HCT116 (cell line): Measurements from ENCODE around the gene ACVR1. TPM values are rescaled to one million over a fixed set of nuclear protein-coding genes. Genes with fewer than 3 reads are reported as not detected.
"Not testable (repeated sequence)": the region's sequence is repeated elsewhere in the genome, so short reads cannot be mapped to it uniquely, and the experiment has no call there.

Experiments
- ATAC-seq: fragments of 200-7000 bp; cut with Tn5 transposase; 2 replicates; pipeline ENCODE4 v1.9.1; 2020; ENCODE audit warnings: mild to moderate bottlenecking, moderate library complexity
- BruUV-seq: library from RNA; stranded (reverse); fragments of 400-500 nt; replicated peaks from 2 replicates; lab custom pipeline; 2021; lab: Mats Ljungman, UMichigan
- CTCF ChIA-PET: fragments of 300-600 bp; sonication (Branson Sonifier 250); formaldehyde crosslinking; loops from one replicate; lab custom pipeline; 2021; ENCODE audit warnings: antibody characterized with exemption; lab: Charles Lee
- POLR2A ChIA-PET: fragments of 300-600, 350-600 bp; sonication (Branson Sonifier 250); formaldehyde crosslinking; loops from one replicate; lab custom pipeline; 2021; ENCODE audit warnings: antibody characterized with exemption; lab: Charles Lee
- RAD21 ChIA-PET, 2 experiments: fragments of 300-600 bp; sonication (Branson Sonifier 250); formaldehyde crosslinking; loops; one replicate each; lab custom pipeline; 2023; ENCODE audit warnings: low total read pairs in 2 of 2; ENCODE audit not compliant: uncharacterized antibody in 2 of 2, unreplicated experiment in 2 of 2, low non-redundant PET in 1 of 2; lab: Charles Lee
- DNase-seq: peaks from one replicate; pipeline ENCODE4 v3.0.0-alpha.2; 2010; ENCODE audit warnings: low read depth, low spot score
- H2AFZ ChIP-seq: fragments of 200-600 bp; shearing (Covaris generic), sonication (generic); 2 replicates; pipeline ENCODE4 v1.6.1; 2017; ENCODE audit warnings: low read depth, mixed run types, mixed read lengths, antibody characterized with exemption, low read length; ENCODE audit not compliant: poor library complexity, severe bottlenecking
- H3K27ac ChIP-seq: 2 replicates; pipeline ENCODE4 v1.5.1; 2012; ENCODE audit warnings: low read depth, low read length
- H3K27me3 ChIP-seq: fragments of 200-600 bp; sonication (generic); 2 replicates; pipeline ENCODE4 v1.6.1; 2016; ENCODE audit warnings: mixed run types, low read length, mixed read lengths; ENCODE audit not compliant: insufficient read depth
- H3K36me3 ChIP-seq, 2 experiments: fragments of 200-500 bp in 1 of 2; fragments of 200-600 bp in 1 of 2; sonication (Bioruptor generic) in 1 of 2; sonication (generic) in 1 of 2; 2 replicates each; pipeline versions ENCODE4 v1.5.1 to v1.6.1; 2014 to 2016; ENCODE audit warnings: low read length in 2 of 2, inconsistent platforms in 1 of 2, mixed read lengths in 1 of 2, mixed run types in 1 of 2; ENCODE audit not compliant: insufficient read depth in 2 of 2, control insufficient read depth in 1 of 2
- H3K4me1 ChIP-seq, 2 experiments: fragments of 200-600 bp in 1 of 2; sonication (generic) in 1 of 2; 2 replicates each; pipeline versions ENCODE4 v1.5.1 to v1.6.1; 2012 to 2017; ENCODE audit warnings: low read length in 2 of 2, inconsistent platforms in 1 of 2, mild to moderate bottlenecking in 1 of 2, mixed read lengths in 1 of 2, mixed run types in 1 of 2, moderate library complexity in 1 of 2; ENCODE audit not compliant: insufficient read depth in 2 of 2, control insufficient read depth in 1 of 2
- H3K4me2 ChIP-seq: fragments of 200-600 bp; sonication (generic); 2 replicates; pipeline ENCODE4 v1.6.1; 2017; ENCODE audit warnings: mixed run types, low read length, mixed read lengths
- H3K4me3 ChIP-seq, 2 experiments: fragments of 200-600 bp in 1 of 2; sonication (generic) in 1 of 2; replicated peaks in 1 of 2; 2 replicates each; pipeline ENCODE4 v1.5.1; 2011 to 2016; ENCODE audit warnings: low read length in 2 of 2, control low read depth in 1 of 2, low read depth in 1 of 2, mild to moderate bottlenecking in 1 of 2, mixed read lengths in 1 of 2, mixed run types in 1 of 2
- H3K79me2 ChIP-seq: fragments of 200-600 bp; sonication (generic); 2 replicates; pipeline ENCODE4 v1.6.1; 2017; ENCODE audit warnings: mild to moderate bottlenecking, mixed run types, low read length, moderate library complexity, mixed read lengths; ENCODE audit not compliant: insufficient read depth
- H3K9ac ChIP-seq: fragments of 200-600 bp; sonication (generic); 2 replicates; pipeline ENCODE4 v1.6.1; 2016; ENCODE audit warnings: low read length, mixed read lengths
- H3K9me2 ChIP-seq: fragments of 200-600 bp; sonication (generic), shearing (Covaris generic); 2 replicates; pipeline ENCODE4 v1.6.1; 2017; ENCODE audit warnings: mixed run types, mild to moderate bottlenecking, moderate library complexity; ENCODE audit not compliant: insufficient read depth
- H3K9me3 ChIP-seq, 2 experiments: fragments of 200-500 bp in 1 of 2; fragments of 200-600 bp in 1 of 2; sonication (Bioruptor generic) in 1 of 2; sonication (generic) in 1 of 2; 2 replicates each; pipeline ENCODE4 v1.6.1; 2014 to 2017; ENCODE audit warnings: low read length in 2 of 2, mixed read lengths in 2 of 2, inconsistent platforms in 1 of 2, low read depth in 1 of 2, mild to moderate bottlenecking in 1 of 2, mixed run types in 1 of 2, moderate library complexity in 1 of 2; ENCODE audit not compliant: control insufficient read depth in 1 of 2, insufficient read depth in 1 of 2
- H4K20me1 ChIP-seq: fragments of 200-600 bp; sonication (generic), shearing (Covaris generic); 2 replicates; pipeline ENCODE4 v1.6.1; 2017; ENCODE audit warnings: mixed run types, mild to moderate bottlenecking, moderate library complexity; ENCODE audit not compliant: insufficient read depth
- intact Hi-C: fragments of 100-400 bp; cut with micrococcal nuclease; formaldehyde crosslinking; loops from 2 replicates; pipeline ENCODE4 v1.10.0; 2022
- total RNA-seq: library from RNA; stranded (reverse); gene quantifications from one replicate; pipeline ENCODE4 v1.2.1, GENCODE V29; 2021; ENCODE audit not compliant: unreplicated experiment
- TF ChIP-seq, protein P1 (sequence below): IDR thresholded peaks from 2 replicates; pipeline ENCODE4 v1.6.1; 2011; ENCODE audit warnings: mild to moderate bottlenecking, low read length, moderate library complexity; ENCODE audit not compliant: insufficient replicate concordance; ENCODE audit errors: extremely low read depth

ACVR1 gene
- total RNA-seq, 1 experiment from 2014 or later: 16.9 TPM

DNA sequence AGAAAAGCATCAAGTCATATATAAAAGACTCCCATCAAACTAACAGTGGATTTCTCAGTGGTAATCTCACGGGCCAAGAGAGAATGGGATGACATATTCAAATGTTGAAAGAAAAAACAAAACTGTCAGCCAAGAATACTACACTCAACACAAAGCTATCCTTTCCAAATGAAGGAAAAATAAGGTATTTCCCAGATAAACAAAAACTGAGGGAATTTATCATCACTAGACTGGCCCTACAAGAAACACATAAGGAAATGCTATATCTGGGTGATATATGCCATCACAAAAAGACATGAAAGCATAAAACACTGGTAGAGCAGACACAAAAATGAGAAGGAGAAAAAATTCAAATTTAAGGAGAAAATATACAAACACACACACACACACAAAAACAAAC lies 118.6 kb downstream of the ACVR1 start:
- intact Hi-C loops: no loop called here
- no peak overlapping the region for H3K4me2 ChIP-seq
- BruUV-seq: no TSS peak
- no peaks in the 10 kb centered on the region for H4K20me1 ChIP-seq
- no peak overlapping the region for H3K4me3 ChIP-seq
- ATAC-seq (no peak), DNase-seq (no peak)
- H3K9me3 ChIP-seq: no peaks in the 10 kb centered on the region
- H3K27me3 ChIP-seq: no peaks in the 10 kb centered on the region
- H2AFZ ChIP-seq: no peak overlapping the region
- H3K9me2 ChIP-seq: no peaks in the 10 kb centered on the region
- TF ChIP-seq, protein P1, sequence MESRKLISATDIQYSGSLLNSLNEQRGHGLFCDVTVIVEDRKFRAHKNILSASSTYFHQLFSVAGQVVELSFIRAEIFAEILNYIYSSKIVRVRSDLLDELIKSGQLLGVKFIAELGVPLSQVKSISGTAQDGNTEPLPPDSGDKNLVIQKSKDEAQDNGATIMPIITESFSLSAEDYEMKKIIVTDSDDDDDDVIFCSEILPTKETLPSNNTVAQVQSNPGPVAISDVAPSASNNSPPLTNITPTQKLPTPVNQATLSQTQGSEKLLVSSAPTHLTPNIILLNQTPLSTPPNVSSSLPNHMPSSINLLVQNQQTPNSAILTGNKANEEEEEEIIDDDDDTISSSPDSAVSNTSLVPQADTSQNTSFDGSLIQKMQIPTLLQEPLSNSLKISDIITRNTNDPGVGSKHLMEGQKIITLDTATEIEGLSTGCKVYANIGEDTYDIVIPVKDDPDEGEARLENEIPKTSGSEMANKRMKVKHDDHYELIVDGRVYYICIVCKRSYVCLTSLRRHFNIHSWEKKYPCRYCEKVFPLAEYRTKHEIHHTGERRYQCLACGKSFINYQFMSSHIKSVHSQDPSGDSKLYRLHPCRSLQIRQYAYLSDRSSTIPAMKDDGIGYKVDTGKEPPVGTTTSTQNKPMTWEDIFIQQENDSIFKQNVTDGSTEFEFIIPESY: no peak
- H3K9ac ChIP-seq: no peak overlapping the region
- H3K36me3 ChIP-seq: 0 out of 4 replicates have a peak, but pooled peaks cover 0 to 5% of the 10 kb centered on the region in 2 experiments
- H3K79me2 ChIP-seq: no peaks in the 10 kb centered on the region
- ChIA-PET CTCF (no interaction called here), POLR2A (no interaction called here), RAD21 (no interaction called here)
- H3K27ac ChIP-seq: no peak overlapping the region
- no peaks in the 10 kb centered on the region for H3K4me1 ChIP-seq

DNA sequence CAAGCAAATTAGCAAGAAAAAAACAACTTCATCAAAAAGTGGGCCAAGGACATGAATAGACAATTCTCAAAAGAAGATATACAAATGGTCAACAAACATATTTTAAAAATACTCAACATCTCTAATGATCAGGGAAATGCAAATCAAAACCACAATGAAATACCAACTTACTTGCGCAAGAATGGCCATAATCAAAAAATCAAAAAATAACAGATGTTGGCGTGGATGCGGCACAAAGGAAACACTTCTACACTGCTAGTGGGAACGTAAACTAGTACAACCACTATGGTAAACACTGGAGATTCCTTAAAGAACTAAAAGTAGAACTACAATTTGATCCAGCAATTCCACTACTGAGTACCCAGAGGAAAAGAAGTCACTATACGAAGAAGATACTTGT lies 119.7 kb downstream of the ACVR1 start:
- H3K79me2 ChIP-seq, POLR2A ChIA-PET, H4K20me1 ChIP-seq, H3K9me3 ChIP-seq, ATAC-seq, intact Hi-C loops, BruUV-seq, H3K4me1 ChIP-seq, H3K36me3 ChIP-seq, CTCF ChIA-PET, H3K9me2 ChIP-seq, H3K9ac ChIP-seq, H3K27me3 ChIP-seq, H3K4me2 ChIP-seq, RAD21 ChIA-PET, H2AFZ ChIP-seq, H3K27ac ChIP-seq, H3K4me3 ChIP-seq, DNase-seq: not testable (repeated sequence)
